Lung (tissue), 12 donors: ENCODE results near the gene PIP5K1C. TPM values are rescaled to one million over a fixed set of nuclear protein-coding genes. Genes with fewer than 3 reads are reported as not detected.

ENCODE experiments used
- ATAC-seq: fragments of 200-7000 bp; cut with Tn5 transposase; one replicate; pipeline ENCODE4 v1.9.1; 2020; ENCODE audit warnings: moderate number of reproducible peaks; ENCODE audit not compliant: insufficient read depth, low FRiP score
- DNase-seq, 3 donors: peaks; one replicate each; pipeline ENCODE4 v3.0.0-alpha.2; 2013 to 2017
- H3K27ac ChIP-seq, 2 donors: one replicate each; pipeline ENCODE4 v1.5.1; 2013; ENCODE audit warnings: mild to moderate bottlenecking in 2 of 2, moderate library complexity in 2 of 2, control low read depth in 1 of 2, inconsistent platforms in 1 of 2, low read depth in 1 of 2, low read length in 1 of 2
- H3K27me3 ChIP-seq, 3 donors: one replicate each; pipeline ENCODE4 v1.5.1; 2013; ENCODE audit warnings: low read length in 2 of 3; ENCODE audit not compliant: control insufficient read depth in 3 of 3, insufficient read depth in 3 of 3
- H3K36me3 ChIP-seq, 4 donors: one replicate each; pipeline ENCODE4 v1.5.1; 2013; ENCODE audit warnings: low read length in 4 of 4, mild to moderate bottlenecking in 1 of 4, moderate library complexity in 1 of 4; ENCODE audit not compliant: control insufficient read depth in 4 of 4, insufficient read depth in 4 of 4
- H3K4me1 ChIP-seq, 5 donors: one replicate each; pipeline ENCODE4 v1.5.1; 2013; ENCODE audit warnings: low read length in 5 of 5, mild to moderate bottlenecking in 2 of 5, moderate library complexity in 1 of 5; ENCODE audit not compliant: control insufficient read depth in 5 of 5, insufficient read depth in 5 of 5
- H3K4me3 ChIP-seq: one replicate; pipeline ENCODE4 v1.5.1; 2013; ENCODE audit warnings: mild to moderate bottlenecking, control low read depth, moderate library complexity
- H3K9ac ChIP-seq, 2 donors: one replicate each; pipeline ENCODE4 v1.5.1; 2013; ENCODE audit warnings: low read length in 2 of 2, control low read depth in 1 of 2; ENCODE audit not compliant: insufficient read depth in 1 of 2
- H3K9me3 ChIP-seq, 4 donors: one replicate each; pipeline ENCODE4 v1.5.1; 2013; ENCODE audit warnings: low read length in 3 of 4, mild to moderate bottlenecking in 1 of 4, moderate library complexity in 1 of 4; ENCODE audit not compliant: control insufficient read depth in 4 of 4, insufficient read depth in 3 of 4
- WGBS, 2 donors: extraction: QIAGEN DNeasy Blood & Tissue Kit; methylation state at CpG; one replicate each; pipeline ENCODE4 v1.1.7; 2013; 5-methylcytosine and 5-hydroxymethylcytosine counted together
- polyA plus RNA-seq, 2 donors: library from polyadenylated mRNA; stranded (reverse); fragments of 200-250 nt; gene quantifications; one replicate each; pipeline ENCODE4 v1.2.1, GENCODE V29; 2013
- total RNA-seq, 2 donors: library from RNA; depleted of rRNA in 1 of 2; stranded (reverse); fragments of >200 nt in 1 of 2; gene quantifications; one replicate each; pipeline ENCODE4 v1.2.1, GENCODE V29; 2014 to 2021
- TF ChIP-seq, protein P1 (sequence below): IDR thresholded peaks from 2 replicates; pipeline ENCODE4 v1.5.1; 2012; ENCODE audit warnings: mild to moderate bottlenecking; ENCODE audit errors: control extremely low read depth, extremely low read depth
- donor health status: control.
- donor health status: control.
- donor health status: Bipolar disorder and iron deficiency.
- donor health status: healthy.
- donor health status: DM: yes; HTN: yes; CAD: no.

PIP5K1C gene
- total and polyA plus RNA-seq, 4 donors, result 16.3 to 39.4 (median 20.5) TPM

DNA sequence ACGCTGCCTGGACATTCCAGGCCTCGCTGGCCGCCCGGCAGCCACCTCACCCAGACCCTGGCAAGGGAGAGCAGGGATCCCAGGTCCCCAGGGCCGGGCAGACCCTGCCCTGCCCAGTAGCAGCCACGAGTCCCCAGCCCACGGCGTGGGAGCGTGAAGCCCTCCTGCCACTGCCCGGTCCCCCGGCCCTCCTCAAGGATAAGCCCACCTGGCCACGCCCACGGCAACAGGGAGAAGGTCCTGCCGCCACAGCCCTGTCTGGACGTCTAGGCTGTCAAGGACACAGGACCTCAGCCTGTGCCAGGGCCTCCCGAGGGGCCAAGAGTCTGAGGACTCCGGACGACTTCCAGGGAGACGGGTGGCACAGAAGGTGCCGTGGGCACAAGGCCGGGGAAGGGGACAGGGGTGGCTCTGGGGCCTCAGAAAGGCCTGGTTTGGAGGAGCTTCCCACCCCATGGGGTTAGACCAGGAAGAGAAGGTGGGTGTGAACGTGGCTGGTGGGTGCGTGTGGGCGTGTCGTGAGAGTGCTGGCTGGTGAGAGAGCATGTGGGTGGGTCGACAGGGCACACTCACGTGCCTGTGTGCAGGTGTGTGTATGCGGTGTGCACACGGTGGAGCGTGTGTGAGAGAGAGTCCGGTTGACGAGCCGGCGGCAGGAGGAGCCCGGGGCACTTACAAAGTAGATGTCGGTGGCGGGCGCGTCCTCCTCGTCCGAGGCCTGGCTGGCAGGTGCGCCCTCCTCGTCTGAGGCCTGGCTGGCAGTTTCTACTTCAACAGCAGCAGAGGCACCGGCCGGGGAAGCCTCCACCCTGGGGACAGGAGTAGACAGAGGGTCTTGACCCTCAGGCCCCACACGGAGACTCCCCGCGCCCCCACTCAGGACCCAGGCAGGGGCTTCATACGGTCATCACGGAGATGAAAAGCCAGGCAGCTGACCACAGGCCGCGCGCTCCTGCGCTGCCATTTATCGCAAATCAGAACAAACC is 61.8 kb downstream of the PIP5K1C start:
- DNase-seq (no peak), ATAC-seq (no peak)
- no peak overlapping the region for H3K4me3 ChIP-seq
- no peaks in the 10 kb centered on the region for H3K9me3 ChIP-seq
- TF ChIP-seq, protein P1, sequence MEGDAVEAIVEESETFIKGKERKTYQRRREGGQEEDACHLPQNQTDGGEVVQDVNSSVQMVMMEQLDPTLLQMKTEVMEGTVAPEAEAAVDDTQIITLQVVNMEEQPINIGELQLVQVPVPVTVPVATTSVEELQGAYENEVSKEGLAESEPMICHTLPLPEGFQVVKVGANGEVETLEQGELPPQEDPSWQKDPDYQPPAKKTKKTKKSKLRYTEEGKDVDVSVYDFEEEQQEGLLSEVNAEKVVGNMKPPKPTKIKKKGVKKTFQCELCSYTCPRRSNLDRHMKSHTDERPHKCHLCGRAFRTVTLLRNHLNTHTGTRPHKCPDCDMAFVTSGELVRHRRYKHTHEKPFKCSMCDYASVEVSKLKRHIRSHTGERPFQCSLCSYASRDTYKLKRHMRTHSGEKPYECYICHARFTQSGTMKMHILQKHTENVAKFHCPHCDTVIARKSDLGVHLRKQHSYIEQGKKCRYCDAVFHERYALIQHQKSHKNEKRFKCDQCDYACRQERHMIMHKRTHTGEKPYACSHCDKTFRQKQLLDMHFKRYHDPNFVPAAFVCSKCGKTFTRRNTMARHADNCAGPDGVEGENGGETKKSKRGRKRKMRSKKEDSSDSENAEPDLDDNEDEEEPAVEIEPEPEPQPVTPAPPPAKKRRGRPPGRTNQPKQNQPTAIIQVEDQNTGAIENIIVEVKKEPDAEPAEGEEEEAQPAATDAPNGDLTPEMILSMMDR, result no peak
- no peak overlapping the region for H3K9ac ChIP-seq
- H3K36me3 ChIP-seq, result peaks cover 0 to 57% (median 9%) of the 10 kb centered on the region in 4 donors
- 94 to 95% methylated on average over 48 to 55 of the region's 55 CpGs for WGBS, 2 donors
- H3K27me3 ChIP-seq, result no peaks in the 10 kb centered on the region
- no peak overlapping the region for H3K27ac ChIP-seq
- no peaks in the 10 kb centered on the region for H3K4me1 ChIP-seq

- Histone ChIP-seq H3K9ac (no peak overlapping the region), H3K36me3 (peaks cover 0 to 58% (median 9%) of the 10 kb centered on the region in 4 donors), H3K4me1 (no peaks in the 10 kb centered on the region), H3K27me3 (no peaks in the 10 kb centered on the region), H3K4me3 (no peak overlapping the region), H3K27ac (no peak overlapping the region), H3K9me3 (no peaks in the 10 kb centered on the region)
- 93% methylated on average over 23 of the region's 23 CpGs for WGBS, 2 donors
- DNase-seq, result no peak
- ATAC-seq, result no peak
- TF ChIP-seq, protein P1, result no peak
Measured at GRCh38 chr19:3637621-3638020, 62.6 kb downstream of the PIP5K1C start.

DNA sequence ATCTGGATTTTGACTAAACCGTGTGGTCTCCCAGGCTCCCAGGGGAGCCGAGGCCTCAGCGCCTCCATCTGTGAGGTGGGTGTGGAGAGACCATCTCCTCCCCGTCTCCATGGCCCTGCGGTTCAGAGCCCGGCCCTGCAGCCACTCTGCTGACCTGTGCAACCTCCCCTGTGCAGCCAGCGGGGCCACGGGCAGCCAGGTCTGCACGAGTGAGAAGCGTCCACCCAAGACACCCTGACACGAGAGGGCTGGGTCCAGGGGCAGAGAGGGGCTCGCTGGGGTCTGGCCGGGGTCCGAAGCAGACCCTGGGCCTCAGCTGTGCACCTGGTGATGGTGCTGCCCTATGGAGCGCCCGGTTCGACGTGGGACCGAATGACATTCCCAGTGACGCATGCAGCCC is 63.3 kb downstream of the PIP5K1C start:
- DNase-seq, result no peak
- no peaks in the 10 kb centered on the region for H3K27me3 ChIP-seq
- H3K4me3 ChIP-seq, result no peak overlapping the region
- no peaks in the 10 kb centered on the region for H3K9me3 ChIP-seq
- no peak overlapping the region for H3K27ac ChIP-seq
- H3K36me3 ChIP-seq, result peaks cover 0 to 58% (median 11%) of the 10 kb centered on the region in 4 donors
- no peak overlapping the region for H3K9ac ChIP-seq
- TF ChIP-seq, protein P1, result no peak
- no peaks in the 10 kb centered on the region for H3K4me1 ChIP-seq
- WGBS, 2 donors, result 95% methylated on average over 20 of the region's 20 CpGs
- ATAC-seq, result no peak
